Renal pelvis (tissue), 4 donors: ENCODE measurements around the gene MYCBP2. TPM values are rescaled to one million over a fixed set of nuclear protein-coding genes. Genes with fewer than 3 reads are reported as not detected.

Experiments used
- DNase-seq: peaks from one replicate; pipeline ENCODE4 v3.0.0-alpha.2; 2013
- polyA plus RNA-seq, 3 donors: library from polyadenylated mRNA; unstranded; fragments of 120-200 nt; gene quantifications; one replicate each; pipeline ENCODE4 v1.2.1, GENCODE V29; 2013; ENCODE audit not compliant: insufficient read length in 3 of 3

The MYCBP2 gene
- polyA plus RNA-seq, 3 donors, result 61.7 to 78.0 (median 63.1) TPM

GRCh38 chr13:77000475-77000874, 326.4 kb downstream of the MYCBP2 start:
- no peak for DNase-seq

Other genes with a start within 250 kb of the MYCBP2 start
- under 1 TPM in 1 of 3 donors, not detected in 2; 0.04 TPM for gene SCEL, start 208.6 kb upstream of the MYCBP2 start, polyA plus RNA-seq